Measurements from ENCODE around the gene AFF1.
"Not testable (repeated sequence)": the region's sequence is repeated elsewhere in the genome, so short reads cannot be mapped to it uniquely, and the experiment has no call there.

AFF1 gene

GRCh38 chr4:87132035-87132434, 197.2 kb downstream of the AFF1 start:
- DNase-seq (ENCODE audit: low read depth), result no peak
- no peak overlapping the region for H3K4me3 ChIP-seq (ENCODE audit: control insufficient read depth, low read depth, low read length)
- TF ChIP-seq CTCF (conservative IDR thresholded peaks at IDR 0.05; ENCODE audit: control insufficient read depth, insufficient read depth, low read depth, low read length), result no peak

- no peak overlapping the region for H3K4me3 ChIP-seq (ENCODE audit: control insufficient read depth, low read depth, low read length)
- TF ChIP-seq CTCF (conservative IDR thresholded peaks at IDR 0.05; ENCODE audit: control insufficient read depth, insufficient read depth, low read depth, low read length), result no peak
- DNase-seq (ENCODE audit: low read depth), result no peak
These were observed 198.4 kb downstream of the AFF1 start for GRCh38 chr4:87133183-87133582.

GRCh38 chr4:87134122-87134521, 199.3 kb downstream of the AFF1 start:
- H3K4me3 ChIP-seq (ENCODE audit: control insufficient read depth, low read depth, low read length), result no peak overlapping the region
- no peak for TF ChIP-seq CTCF (conservative IDR thresholded peaks at IDR 0.05; ENCODE audit: control insufficient read depth, insufficient read depth, low read depth, low read length)
- no peak for DNase-seq (ENCODE audit: low read depth)

- TF ChIP-seq CTCF (conservative IDR thresholded peaks at IDR 0.05; ENCODE audit: control insufficient read depth, insufficient read depth, low read depth, low read length), result no peak
- H3K4me3 ChIP-seq (ENCODE audit: control insufficient read depth, low read depth, low read length), result no peak overlapping the region
- DNase-seq (ENCODE audit: low read depth), result no peak
These were observed 206.6 kb downstream of the AFF1 start for GRCh38 chr4:87141428-87141827.

- H3K4me3 ChIP-seq (ENCODE audit: control insufficient read depth, low read depth, low read length), result no peak overlapping the region
- no peak for TF ChIP-seq CTCF (conservative IDR thresholded peaks at IDR 0.05; ENCODE audit: control insufficient read depth, insufficient read depth, low read depth, low read length)
- DNase-seq (ENCODE audit: low read depth), result no peak
These were observed 209.5 kb downstream of the AFF1 start for GRCh38 chr4:87144356-87144755.

- DNase-seq (ENCODE audit: low read depth); H3K4me3 ChIP-seq (ENCODE audit: control insufficient read depth, low read depth, low read length): not testable (repeated sequence)
These were observed 211.1 kb downstream of the AFF1 start for GRCh38 chr4:87145934-87146333.

GRCh38 chr4:87147116-87147515, 212.3 kb downstream of the AFF1 start:
- no peak overlapping the region for H3K4me3 ChIP-seq (ENCODE audit: control insufficient read depth, low read depth, low read length)
- no peak for TF ChIP-seq CTCF (conservative IDR thresholded peaks at IDR 0.05; ENCODE audit: control insufficient read depth, insufficient read depth, low read depth, low read length)
- no peak for DNase-seq (ENCODE audit: low read depth)
